NCI-H2107 (cell line): Measurements from ENCODE around the gene ZFC3H1.

Experiments
- DNase-seq: peaks from one replicate; lab custom pipeline; 2025; lab: John Stamatoyannopoulos, UW

The ZFC3H1 gene

DNA sequence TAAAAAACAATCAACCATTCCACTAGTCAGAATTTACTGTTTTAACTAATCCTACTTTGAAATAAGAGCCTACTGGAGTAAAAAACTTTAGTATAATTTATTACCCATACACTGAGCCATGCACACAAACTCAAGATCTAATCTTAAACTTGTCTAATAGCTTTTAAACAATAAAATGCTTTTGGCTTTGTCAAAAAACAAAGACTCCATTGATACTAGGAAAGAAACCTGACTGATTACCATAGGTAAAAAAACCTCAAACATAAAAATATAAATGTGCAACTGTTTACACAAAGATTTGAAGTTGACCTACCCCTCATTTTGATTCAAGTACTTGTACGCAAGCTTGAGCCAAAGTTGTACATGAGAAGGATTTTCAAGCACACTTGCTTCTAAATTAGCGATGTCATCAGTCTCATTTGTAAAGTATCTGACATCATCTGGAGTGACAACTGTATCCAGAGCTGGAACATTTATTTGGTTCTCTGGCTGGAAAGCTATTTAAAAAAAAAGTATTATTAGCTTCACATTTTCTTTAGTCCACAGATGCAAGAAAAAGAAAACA, 36.1 kb downstream of the ZFC3H1 start:
- no peak for DNase-seq

DNA sequence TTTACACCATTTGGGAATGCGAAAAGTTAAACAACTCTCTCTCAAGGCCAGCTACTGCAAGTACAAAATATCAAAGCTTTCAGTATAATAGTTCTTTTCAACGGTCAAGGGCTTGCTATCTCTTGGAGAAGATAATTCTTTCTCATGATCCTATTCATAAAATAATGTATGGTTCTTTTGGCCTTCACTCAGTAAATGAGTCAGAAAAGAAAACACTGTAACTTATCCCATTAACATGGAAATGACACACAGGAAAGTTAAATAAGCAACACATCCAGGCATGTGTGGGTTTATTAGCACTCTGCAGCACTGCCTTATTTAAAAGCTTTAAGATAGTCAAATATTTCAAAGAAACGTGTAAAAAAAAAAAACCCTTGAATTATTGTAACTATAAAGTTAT, 36.9 kb downstream of the ZFC3H1 start:
- DNase-seq = no peak

- no peak for DNase-seq
Observed at GRCh38 chr12:71626098-71626497, 37.5 kb downstream of the ZFC3H1 start.

DNA sequence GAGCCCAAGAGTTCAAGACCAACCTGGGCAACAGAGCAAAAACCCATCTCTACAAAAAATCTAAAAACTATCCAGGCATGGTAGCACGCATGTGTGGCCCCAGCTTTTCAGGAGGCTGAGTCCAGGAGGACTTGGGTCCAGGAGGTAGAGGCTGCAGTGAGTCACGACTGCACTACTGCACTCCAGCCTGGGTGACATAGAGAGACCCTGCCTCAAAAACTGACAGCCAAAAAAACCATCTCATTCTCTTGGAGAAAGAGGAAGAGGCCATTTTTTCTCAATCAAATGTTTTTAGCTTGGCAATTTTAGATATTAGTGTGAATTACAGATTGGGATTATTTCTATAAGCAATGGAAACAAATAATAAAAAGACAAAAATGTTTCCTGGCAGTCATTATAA, 38.2 kb downstream of the ZFC3H1 start:
- no peak for DNase-seq

DNA sequence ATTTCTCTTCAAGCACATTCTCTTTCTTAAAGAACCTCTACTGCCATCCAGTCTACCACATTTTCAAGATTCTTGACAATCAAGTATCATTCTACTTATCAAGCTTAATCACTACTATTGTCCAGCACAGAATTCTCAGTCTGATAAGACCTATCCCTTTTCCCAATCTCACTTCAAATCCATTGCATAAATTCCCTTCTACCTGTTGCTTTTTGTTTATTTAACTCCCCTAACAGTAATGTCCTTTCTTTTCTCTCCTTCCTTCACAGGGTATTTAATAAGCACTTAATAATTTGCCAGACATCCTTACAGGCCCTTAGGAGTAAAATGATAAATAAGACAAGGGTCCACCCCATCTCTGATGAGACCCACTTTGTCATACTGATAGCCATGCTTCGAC, 41.7 kb downstream of the ZFC3H1 start:
- no peak for DNase-seq

GRCh38 chr12:71610031-71610795, 53.4 kb downstream of the ZFC3H1 start:
- DNase-seq = no peak

- no peak for DNase-seq
Observed at GRCh38 chr12:71607494-71608330, 55.9 kb downstream of the ZFC3H1 start.

DNA sequence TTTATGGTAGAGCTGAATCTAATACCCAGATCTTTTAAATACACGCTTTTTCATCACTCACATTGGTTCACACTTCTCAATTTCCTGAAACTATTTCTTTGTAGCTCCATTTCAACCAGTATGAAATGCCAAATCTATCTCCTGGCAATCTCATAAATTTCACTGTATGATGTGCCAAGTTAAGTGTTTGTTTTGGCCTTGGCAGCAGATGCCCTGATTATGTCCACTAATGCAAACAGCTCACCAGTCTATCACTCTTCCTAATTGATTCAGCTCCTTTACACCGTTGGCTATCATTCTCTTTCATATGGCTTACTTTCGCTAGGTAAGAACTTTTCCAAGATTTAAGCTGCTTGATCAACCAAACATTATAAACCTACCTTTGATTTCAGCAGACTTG, 58.6 kb downstream of the ZFC3H1 start:
- no peak for DNase-seq

- no peak for DNase-seq
Observed at GRCh38 chr12:71602761-71603577, 60.7 kb downstream of the ZFC3H1 start.

DNA sequence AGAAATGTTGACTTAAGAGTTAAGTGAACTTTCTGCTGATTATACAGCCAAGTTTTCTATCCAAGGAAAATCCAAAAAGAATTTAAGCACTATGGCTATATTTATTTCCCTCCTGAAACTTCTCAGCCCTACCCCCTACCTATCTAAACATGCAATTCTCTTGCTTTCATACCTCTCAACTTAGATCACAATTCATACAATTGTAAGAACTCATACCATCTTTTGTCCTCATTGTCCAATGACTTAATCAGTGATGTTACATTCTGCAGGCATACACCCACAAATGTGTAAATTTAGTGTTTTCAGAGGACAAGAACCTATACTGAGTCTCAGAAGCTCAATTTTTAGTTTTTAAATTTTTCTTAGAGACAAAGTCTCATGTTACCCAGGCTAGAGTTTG, 62.1 kb downstream of the ZFC3H1 start:
- DNase-seq = no peak

- no peak for DNase-seq
Observed at GRCh38 chr12:71599210-71599609, 64.4 kb downstream of the ZFC3H1 start.

GRCh38 chr12:71594214-71594948, 69.3 kb downstream of the ZFC3H1 start:
- no peak for DNase-seq

- DNase-seq = no peak
Observed at GRCh38 chr12:71592841-71593240, 70.8 kb downstream of the ZFC3H1 start.

GRCh38 chr12:71591601-71592000, 72.0 kb downstream of the ZFC3H1 start:
- no peak for DNase-seq

- DNase-seq = no peak
Observed at GRCh38 chr12:71589478-71589881, 74.2 kb downstream of the ZFC3H1 start.

DNA sequence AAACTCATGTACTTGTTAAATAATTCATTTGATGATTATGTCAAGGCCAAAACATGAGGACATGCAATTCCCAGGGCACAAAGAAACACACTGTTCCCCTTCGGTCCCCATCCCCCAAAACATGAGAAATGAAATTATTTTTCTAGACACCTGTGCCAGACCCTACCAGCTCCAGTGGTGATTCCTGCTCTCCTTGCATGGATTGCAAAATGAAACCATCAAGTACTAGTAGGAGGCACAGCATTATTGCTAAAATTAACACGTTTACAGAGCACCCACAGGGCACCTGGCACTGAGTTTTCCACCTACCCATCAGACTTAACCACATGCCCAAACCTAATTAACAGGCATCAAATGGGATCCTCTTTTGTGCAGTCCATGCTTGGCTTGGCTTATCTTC, 76.6 kb downstream of the ZFC3H1 start:
- no peak for DNase-seq

DNA sequence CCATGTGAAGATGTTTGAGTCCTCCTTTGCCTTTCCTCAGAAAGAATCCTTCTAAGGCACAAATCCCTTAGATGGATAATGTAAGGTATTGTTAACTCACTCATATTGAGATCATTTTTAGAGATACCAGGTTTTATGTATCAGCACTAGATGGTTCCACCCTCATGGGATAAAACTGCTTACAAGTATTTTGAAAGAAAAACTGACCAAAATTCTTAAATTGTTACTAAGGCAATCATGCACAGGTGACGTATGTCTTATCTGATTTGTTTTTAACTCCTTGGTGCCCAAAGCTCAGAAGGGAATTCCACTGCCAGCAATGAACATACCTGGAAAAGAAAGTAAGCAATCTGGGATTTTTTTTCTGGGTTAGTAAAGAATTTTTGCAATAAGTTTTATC, 78.4 kb downstream of the ZFC3H1 start:
- no peak for DNase-seq

DNA sequence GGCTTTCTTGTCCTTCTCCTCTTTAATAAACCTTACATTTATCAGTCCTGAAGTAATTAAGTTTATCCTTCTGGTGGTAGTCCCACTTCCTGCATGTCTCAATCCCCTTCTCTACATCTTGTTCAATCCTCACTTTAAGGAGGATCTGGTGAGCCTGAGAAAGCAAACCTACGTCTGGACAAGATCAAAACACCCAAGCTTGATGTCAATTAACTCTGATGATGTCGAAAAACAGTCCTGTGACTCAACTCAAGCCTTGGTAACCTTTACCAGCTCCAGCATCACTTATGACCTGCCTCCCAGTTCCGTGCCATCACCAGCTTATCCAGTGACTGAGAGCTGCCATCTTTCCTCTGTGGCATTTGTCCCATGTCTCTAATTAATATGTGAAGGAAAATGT, 79.3 kb downstream of the ZFC3H1 start:
- no peak for DNase-seq

DNA sequence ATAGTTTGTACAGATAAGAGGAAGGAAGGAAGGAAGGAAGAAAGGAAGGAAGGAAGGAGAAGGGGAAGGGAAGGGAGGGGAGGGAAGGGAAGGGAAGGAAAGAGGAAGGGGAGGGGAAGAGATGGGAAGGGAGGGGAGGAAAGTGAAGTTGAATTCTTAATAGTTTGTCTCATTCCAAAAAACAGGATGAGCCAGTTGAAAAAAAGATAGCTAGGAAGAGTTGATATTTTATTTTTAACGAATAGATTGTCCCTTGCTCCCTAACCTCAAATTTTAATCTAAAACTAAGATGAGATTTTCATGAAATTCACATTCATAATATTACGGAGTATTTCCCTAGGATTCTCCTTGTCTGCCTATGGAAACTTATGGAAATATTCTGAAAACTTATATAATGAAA, 80.7 kb downstream of the ZFC3H1 start:
- DNase-seq = no peak

DNA sequence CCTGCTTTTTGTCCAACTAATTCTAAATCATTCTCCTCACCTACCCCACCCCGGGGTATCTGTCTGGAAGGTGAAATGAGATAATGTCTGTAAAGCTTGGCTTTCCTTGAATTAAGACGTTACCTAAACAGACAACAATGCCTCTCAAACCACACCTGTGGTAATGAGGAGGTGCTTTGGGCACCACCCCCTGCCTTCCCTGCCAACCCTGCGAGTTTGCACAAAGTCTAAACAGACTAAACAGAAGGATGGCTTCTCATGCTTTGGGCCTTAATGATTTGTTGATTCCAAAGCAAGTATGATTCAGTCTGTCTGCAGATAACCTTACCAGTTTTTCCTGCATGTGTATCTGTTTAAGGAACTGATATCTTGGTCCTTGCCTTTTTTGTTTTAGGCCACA, 82.4 kb downstream of the ZFC3H1 start:
- no peak for DNase-seq

GRCh38 chr12:71578694-71579258, 84.9 kb downstream of the ZFC3H1 start:
- DNase-seq = no peak
